Measurements from ENCODE around the gene SLX4. TPM values are rescaled to one million over a fixed set of nuclear protein-coding genes. Genes with fewer than 3 reads are reported as not detected.
A peak's percentile ranks its signal among the peaks of the same experiment; 100 is the strongest.

Gene SLX4
- total and polyA plus RNA-seq, 9 of the 15 experiments (the other 6 are each of a cell fraction or from before 2014, with no cell fraction given) = 0.29 to 7.9 (median 3.8) TPM

GRCh38 chr16:3655396-3656159, 44.2 kb upstream of the SLX4 start:
- no peak for DNase-seq (ENCODE audit: extremely low read depth in 1 of 4, low spot score in 3 of 4)
- no peaks in the 10 kb centered on the region for H3K9me1 ChIP-seq (ENCODE audit: control insufficient read depth, insufficient read depth, low read length)
- no TSS peak for BruUV-seq (replicated peaks)
- peak; percentile 9; the same call in 1 of the 3 replicates for ATAC-seq
- ChIA-PET CTCF (ENCODE audit: low intra/inter-chr PET ratio) (no interaction called here), POLR2A (interaction anchor here (0.6 to 2.6 kb wide), 2 partner anchors 16 to 28 kb away, joined by 3 to 10 read pairs; no protein-coding TSS in a partner anchor)
- H3K36me3 ChIP-seq (ENCODE audit: control insufficient read depth, insufficient read depth, low read length) = peaks cover 82% of the 10 kb centered on the region
- H3K4me1 ChIP-seq (replicated peaks in 1 of 2; ENCODE audit: control insufficient read depth in 2 of 2, insufficient read depth in 2 of 2, low read length in 2 of 2) = peaks cover 6 to 28% of the 10 kb centered on the region in 2 experiments; a peak in 4 of 5 replicates
- no peak overlapping the region for H3K4me2 ChIP-seq (ENCODE audit: insufficient read depth, low read length)
- H3K27ac ChIP-seq (ENCODE audit: extremely low read depth, low read depth, low read length) = no peak overlapping the region
- H3K4me3 ChIP-seq = no peak overlapping the region
- FAIRE-seq = no peak
- no peaks in the 10 kb centered on the region for H4K20me1 ChIP-seq (replicated peaks; ENCODE audit: control insufficient read depth, insufficient read depth, low read length)
- intact Hi-C loops (cut with micrococcal nuclease) (no loop called here), in situ Hi-C loops (cut with MboI) (no loop called here)
- WGBS (ENCODE audit: insufficient coverage, low coverage, missing lambda C conversion rate) = 86% methylated on average over 21 of the region's 21 CpGs
- H3K27me3 ChIP-seq (ENCODE audit: control insufficient read depth in 2 of 2, insufficient read depth in 2 of 2, low read length in 2 of 2) = no peaks in the 10 kb centered on the region
- TF ChIP-seq ZNF282 (CRISPR knock-in tag; IDR thresholded peaks at IDR 0.05) (no peak), POLR2G (IDR thresholded peaks at IDR 0.05; ENCODE audit: low read depth, low read length) (peak; percentile 75), RBM22 (IDR thresholded peaks at IDR 0.05; ENCODE audit: low read depth, low read length, poor library complexity, severe bottlenecking) (peak; percentile 43), EZH2 (IDR thresholded peaks at IDR 0.05; ENCODE audit: borderline replicate concordance, low read depth, low read length) (no peak), POLR2A (conservative IDR thresholded peaks at IDR 0.05) (peak; percentile 38; the same call in 1 of the 2 replicates), TAF7 (tag; IDR thresholded peaks at IDR 0.05) (no peak), ZNF316 (IDR thresholded peaks at IDR 0.05) (no peak)
- H3K9me3 ChIP-seq (replicated peaks; ENCODE audit: control insufficient read depth, insufficient read depth, low read depth, low read length) = no peaks in the 10 kb centered on the region
- peak overlapping the region in 1 of 2 experiments; percentile 70; a peak in 2 of 4 replicates for H3K9ac ChIP-seq (ENCODE audit: insufficient read depth in 1 of 2, low read depth in 2 of 2, low read length in 2 of 2)
- no peaks in the 10 kb centered on the region for H3K79me2 ChIP-seq (ENCODE audit: control insufficient read depth, insufficient read depth, low read length)
- H2AFZ ChIP-seq (ENCODE audit: low read depth, low read length) = no peak overlapping the region
